OCI-LY7 (cell line): Measurements from ENCODE around the gene KCNQ4. TPM values are rescaled to one million over a fixed set of nuclear protein-coding genes. Genes with fewer than 3 reads are reported as not detected.

Source experiments
- BruUV-seq: library from RNA; stranded (reverse); fragments of 400-500 nt; replicated peaks from 2 replicates; lab custom pipeline; 2021; lab: Mats Ljungman, UMichigan
- CTCF ChIA-PET: fragments of 300-600 bp; sonication (Branson Sonifier 250); formaldehyde crosslinking; loops from one replicate; lab custom pipeline; 2022; ENCODE audit warnings: antibody characterized with exemption; ENCODE audit not compliant: unreplicated experiment; lab: Charles Lee
- POLR2A ChIA-PET: fragments of 300-600 bp; sonication (Branson Sonifier 250); formaldehyde crosslinking; loops from one replicate; lab custom pipeline; 2022; ENCODE audit warnings: antibody characterized with exemption; lab: Charles Lee
- DNase-seq: peaks from one replicate; pipeline ENCODE4 v3.0.0-alpha.2; 2015; ENCODE audit warnings: low spot score
- H2AFZ ChIP-seq: fragments of 200-600 bp; sonication (generic), shearing (Covaris generic); 2 replicates; pipeline ENCODE4 v1.6.1; 2014; ENCODE audit warnings: mild to moderate bottlenecking, antibody characterized with exemption, low read length, moderate library complexity
- H3K27ac ChIP-seq: fragments of 200-600 bp; sonication (generic); 2 replicates; pipeline ENCODE4 v1.5.1; 2014; ENCODE audit warnings: mixed run types, low read depth, mild to moderate bottlenecking, moderate library complexity, low read length, inconsistent platforms; ENCODE audit not compliant: poor library complexity, severe bottlenecking
- H3K36me3 ChIP-seq: fragments of 200-600 bp; sonication (generic); 2 replicates; pipeline ENCODE4 v1.6.1; 2014; ENCODE audit warnings: mild to moderate bottlenecking, antibody characterized with exemption, low read length, moderate library complexity, mixed read lengths; ENCODE audit not compliant: insufficient read depth
- H3K4me1 ChIP-seq: fragments of 200-600 bp; sonication (generic); 2 replicates; pipeline ENCODE4 v1.5.1; 2014; ENCODE audit warnings: mild to moderate bottlenecking, low read length; ENCODE audit not compliant: insufficient read depth, poor library complexity, severe bottlenecking
- H3K4me2 ChIP-seq: fragments of 200-600 bp; sonication (generic); 2 replicates; pipeline ENCODE4 v1.6.1; 2014; ENCODE audit warnings: mild to moderate bottlenecking, low read length
- H3K4me3 ChIP-seq: fragments of 200-600 bp; sonication (generic); 2 replicates; pipeline ENCODE4 v1.5.1; 2014; ENCODE audit warnings: mild to moderate bottlenecking, low read depth, low read length; ENCODE audit not compliant: poor library complexity, severe bottlenecking
- H3K79me2 ChIP-seq: fragments of 200-600 bp; sonication (generic); 2 replicates; pipeline ENCODE4 v1.6.1; 2016; ENCODE audit warnings: low read depth, mild to moderate bottlenecking, low read length, moderate library complexity, mixed read lengths; ENCODE audit not compliant: insufficient read depth
- H3K9me2 ChIP-seq: fragments of 200-600 bp; sonication (generic); 2 replicates; pipeline ENCODE4 v1.6.1; 2016; ENCODE audit warnings: mild to moderate bottlenecking, low read length, mixed read lengths; ENCODE audit not compliant: insufficient read depth
- H3K9me3 ChIP-seq: fragments of 200-600 bp; sonication (generic); 2 replicates; pipeline ENCODE4 v1.6.1; 2014; ENCODE audit warnings: mild to moderate bottlenecking, mixed run types, low read length, mixed read lengths
- H4K20me1 ChIP-seq: fragments of 200-600 bp; sonication (generic); 2 replicates; pipeline ENCODE4 v1.6.1; 2014; ENCODE audit warnings: mild to moderate bottlenecking, antibody characterized with exemption, low read length, moderate library complexity, mixed read lengths; ENCODE audit not compliant: insufficient read depth
- CTCF ChIP-seq: fragments of 200-600 bp; sonication (generic); conservative IDR thresholded peaks from 2 replicates; pipeline ENCODE4 v1.5.1; 2014; ENCODE audit warnings: mild to moderate bottlenecking, antibody characterized with exemption, low read length, moderate library complexity, mixed read lengths
- EZH2phosphoT487 ChIP-seq: fragments of 200-600 bp; sonication (generic); IDR thresholded peaks from 2 replicates; pipeline ENCODE4 v1.6.1; 2018; ENCODE audit warnings: low read depth, borderline replicate concordance, mild to moderate bottlenecking, mixed run types, antibody characterized with exemption, low read length, moderate library complexity, mixed read lengths
- intact Hi-C: fragments of 100-400 bp; cut with micrococcal nuclease; formaldehyde crosslinking; loops from one replicate; pipeline ENCODE4 v1.10.0; 2022; ENCODE audit not compliant: unreplicated experiment
- total RNA-seq, 2 experiments: library from RNA; depleted of rRNA in 1 of 2; stranded (reverse); fragments of >200 nt in 1 of 2; shearing (Covaris generic) in 1 of 2; gene quantifications; 2 replicates each; pipeline ENCODE4 v1.2.3, GENCODE V29; 2014 to 2022

The KCNQ4 gene
- total RNA-seq, 2 experiments from 2014 or later: 0.16 to 0.49 TPM

- no peak overlapping the region for H3K27ac ChIP-seq
- no peak overlapping the region for H3K4me2 ChIP-seq
- peaks cover 4% of the 10 kb centered on the region; the same call in 1 of the 2 replicates for H3K9me3 ChIP-seq
- ChIA-PET POLR2A (no interaction called here), CTCF (no interaction called here)
- no peaks in the 10 kb centered on the region for H4K20me1 ChIP-seq
- no peaks in the 10 kb centered on the region for H3K4me1 ChIP-seq
- H2AFZ ChIP-seq: no peak overlapping the region
- no peak overlapping the region for H3K4me3 ChIP-seq
- H3K36me3 ChIP-seq: no peaks in the 10 kb centered on the region
- no peaks in the 10 kb centered on the region for H3K79me2 ChIP-seq
- intact Hi-C loops: no loop called here
- TF ChIP-seq CTCF (no peak), EZH2phosphoT487 (no peak)
- no peaks in the 10 kb centered on the region for H3K9me2 ChIP-seq
- no peak for DNase-seq
- BruUV-seq: no TSS peak
Observed at GRCh38 chr1:40877698-40878097, 94.1 kb downstream of the KCNQ4 start.

- TF ChIP-seq CTCF: no peak
- TF ChIP-seq EZH2phosphoT487: no peak
- Histone ChIP-seq H3K4me3 (no peak overlapping the region), H2AFZ (no peak overlapping the region), H3K9me3 (peaks cover 4% of the 10 kb centered on the region; the same call in 1 of the 2 replicates), H3K27ac (no peak overlapping the region), H3K4me2 (no peak overlapping the region), H4K20me1 (no peaks in the 10 kb centered on the region), H3K36me3 (no peaks in the 10 kb centered on the region), H3K9me2 (no peaks in the 10 kb centered on the region), H3K79me2 (no peaks in the 10 kb centered on the region), H3K4me1 (no peaks in the 10 kb centered on the region)
- no TSS peak for BruUV-seq
- ChIA-PET CTCF (no interaction called here), POLR2A (interaction anchor here (0.7 kb wide), 1 partner anchor 1468 kb away, joined by 3 read pairs; no protein-coding TSS in a partner anchor)
- DNase-seq: no peak
- intact Hi-C loops: no loop called here
Observed at GRCh38 chr1:40878906-40879305, 95.3 kb downstream of the KCNQ4 start.

GRCh38 chr1:40879482-40880175 is 96.0 kb downstream of the KCNQ4 start:
- no peak for TF ChIP-seq CTCF
- TF ChIP-seq EZH2phosphoT487: no peak
- Histone ChIP-seq H3K9me2 (no peaks in the 10 kb centered on the region), H4K20me1 (no peaks in the 10 kb centered on the region), H2AFZ (no peak overlapping the region), H3K4me2 (no peak overlapping the region), H3K36me3 (no peaks in the 10 kb centered on the region), H3K4me3 (no peak overlapping the region), H3K4me1 (no peaks in the 10 kb centered on the region), H3K9me3 (peaks cover 4% of the 10 kb centered on the region; the same call in 1 of the 2 replicates), H3K27ac (no peak overlapping the region), H3K79me2 (no peaks in the 10 kb centered on the region)
- no TSS peak for BruUV-seq
- ChIA-PET CTCF (no interaction called here), POLR2A (no interaction called here)
- no peak for DNase-seq
- intact Hi-C loops: no loop called here
